OCI-LY7 (cell line): ENCODE data around the gene DIAPH3.

Experiments
- CTCF ChIP-seq: fragments of 200-600 bp; sonication (generic); conservative IDR thresholded peaks from 2 replicates; pipeline ENCODE4 v1.5.1; 2014; ENCODE audit warnings: mild to moderate bottlenecking, antibody characterized with exemption, low read length, moderate library complexity, mixed read lengths
- EZH2phosphoT487 ChIP-seq: fragments of 200-600 bp; sonication (generic); IDR thresholded peaks from 2 replicates; pipeline ENCODE4 v1.6.1; 2018; ENCODE audit warnings: low read depth, borderline replicate concordance, mild to moderate bottlenecking, mixed run types, antibody characterized with exemption, low read length, moderate library complexity, mixed read lengths

GRCh38 chr13:60094385-60095088 is 69.2 kb downstream of the DIAPH3 start:
- TF ChIP-seq CTCF (no peak), EZH2phosphoT487 (no peak)
